Effector CD8-positive, alpha-beta T cell (primary cell): Measurements from ENCODE around the gene HOXB2.

ENCODE experiments used
- DNase-seq: peaks from one replicate; lab custom pipeline; 2025; lab: John Stamatoyannopoulos, UW

Gene HOXB2

DNA sequence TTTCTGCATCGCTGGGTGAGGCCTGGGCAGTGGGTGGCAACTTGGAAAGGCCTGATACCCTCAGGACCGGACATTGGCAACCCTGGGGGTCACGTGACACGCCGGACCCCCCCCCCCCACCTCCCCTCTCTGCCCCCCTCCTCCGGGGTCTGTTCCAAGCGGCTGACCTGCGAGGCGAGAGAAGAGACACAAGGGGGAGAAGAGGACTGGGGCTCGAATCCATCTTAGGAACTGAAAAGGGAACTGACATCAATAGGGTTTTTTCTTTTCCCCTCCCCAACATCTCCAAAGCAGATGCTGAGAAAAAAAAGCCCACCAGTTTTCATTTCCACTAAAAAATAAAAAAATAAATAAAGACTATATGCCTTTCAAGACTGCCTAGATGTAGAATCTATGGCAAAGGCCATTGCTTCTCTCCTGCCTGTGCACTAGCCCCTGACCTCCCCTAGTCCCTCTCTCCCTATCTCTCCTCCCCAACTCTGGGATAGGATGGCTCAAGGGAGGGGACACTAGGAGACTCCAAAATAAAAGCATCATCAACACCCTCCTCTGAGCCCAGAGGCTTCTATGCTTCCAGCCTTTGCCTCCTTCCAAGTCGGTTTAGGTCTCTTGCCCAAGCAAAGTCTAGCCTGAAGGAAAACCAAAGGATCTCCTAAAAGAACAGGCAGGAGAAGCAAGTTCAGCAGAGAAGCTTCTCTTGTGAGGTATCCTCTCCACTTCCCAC is 7.7 kb upstream of the HOXB2 start:
- no peak for DNase-seq

DNA sequence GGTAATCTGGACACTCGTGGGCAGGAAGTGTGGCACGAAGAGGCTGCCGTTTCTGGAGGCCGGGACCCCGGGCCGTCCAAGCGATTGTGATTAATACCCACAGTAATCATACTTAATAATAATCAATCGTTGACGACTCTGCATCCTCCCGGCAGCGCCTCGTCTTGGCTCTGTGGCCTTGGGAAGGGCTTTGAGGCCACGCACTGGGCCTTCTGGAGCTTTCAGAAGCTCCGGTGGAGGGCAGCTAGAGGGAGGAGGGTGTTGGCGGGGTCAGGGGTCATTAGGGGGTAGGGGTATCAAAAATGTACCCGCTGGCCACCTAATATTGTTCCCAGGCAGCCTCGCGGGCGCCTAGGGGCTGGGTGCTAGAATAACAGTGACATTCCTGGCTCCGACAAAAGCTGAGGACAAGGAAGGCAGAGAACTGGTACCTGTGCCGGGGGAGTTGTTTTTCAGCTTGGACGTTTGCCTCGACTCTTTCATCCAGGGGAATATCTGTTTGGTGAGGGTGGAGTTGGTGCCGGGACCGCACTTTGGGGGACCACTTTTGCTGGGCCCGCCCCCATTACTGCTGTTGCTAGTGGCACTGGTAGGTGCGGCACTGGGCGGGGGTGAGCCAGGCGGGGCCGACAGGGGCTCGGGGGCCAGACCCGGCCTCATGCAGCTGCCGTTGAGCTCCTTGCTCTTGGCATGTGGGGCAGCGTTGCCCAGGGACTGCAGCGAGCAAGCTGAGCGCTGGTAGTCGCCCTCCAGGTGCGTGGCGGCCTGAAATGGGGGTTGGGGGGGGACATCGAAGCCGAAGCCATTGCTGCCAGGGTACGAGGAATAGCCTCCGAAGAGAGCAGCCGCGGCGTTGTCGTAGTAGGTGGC is 6.9 kb upstream of the HOXB2 start:
- DNase-seq = no peak

DNA sequence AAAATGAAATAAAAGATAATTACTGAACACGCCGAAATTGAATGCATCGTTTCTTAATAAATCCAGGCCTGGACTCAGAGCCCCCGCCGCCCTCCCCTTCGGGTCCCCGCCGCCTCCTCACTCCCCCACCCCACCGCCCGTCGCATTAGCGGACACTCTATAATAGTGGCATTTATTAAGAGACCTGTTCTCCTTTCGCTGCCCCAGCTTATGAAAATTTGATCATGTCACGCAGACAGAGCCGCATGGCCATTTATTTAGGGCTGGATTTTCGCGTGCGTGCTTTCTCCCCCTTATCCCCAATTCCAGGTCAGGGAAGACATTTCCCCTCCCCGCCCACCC is 6.3 kb upstream of the HOXB2 start:
- no peak for DNase-seq

DNA sequence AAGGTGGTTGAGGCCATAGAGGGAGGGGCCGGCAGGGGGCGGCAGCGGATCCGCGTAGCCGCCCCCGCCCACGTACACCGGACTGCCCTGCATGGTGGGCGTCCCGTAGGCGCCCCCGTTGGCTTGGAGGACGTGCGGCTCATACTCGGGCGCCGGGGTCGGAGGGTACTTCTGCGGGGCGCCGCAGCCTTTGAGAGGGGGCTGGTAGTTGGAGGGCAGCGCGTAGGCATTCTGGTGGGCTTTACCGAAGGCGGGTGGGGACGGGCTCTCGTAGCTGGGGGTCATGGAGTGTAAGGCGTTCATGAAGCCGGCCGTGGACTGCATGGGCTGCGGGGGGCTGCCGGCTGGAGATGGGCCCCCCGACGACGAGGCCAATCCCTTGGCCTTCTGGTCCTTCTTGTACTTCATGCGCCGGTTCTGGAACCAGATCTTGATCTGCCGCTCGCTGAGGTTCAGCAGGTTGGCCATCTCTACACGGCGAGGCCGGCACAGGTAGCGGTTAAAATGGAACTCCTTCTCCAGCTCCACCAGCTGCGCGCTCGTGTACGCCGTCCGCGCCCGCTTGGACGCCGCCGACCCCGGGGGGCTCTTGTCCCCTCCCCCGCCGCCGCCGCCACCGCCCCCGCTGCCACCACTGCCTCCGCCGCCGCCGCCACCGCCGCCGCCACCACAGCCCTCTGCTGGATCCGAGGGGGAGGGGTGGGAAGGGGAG is 5.7 kb upstream of the HOXB2 start:
- DNase-seq = no peak

DNA sequence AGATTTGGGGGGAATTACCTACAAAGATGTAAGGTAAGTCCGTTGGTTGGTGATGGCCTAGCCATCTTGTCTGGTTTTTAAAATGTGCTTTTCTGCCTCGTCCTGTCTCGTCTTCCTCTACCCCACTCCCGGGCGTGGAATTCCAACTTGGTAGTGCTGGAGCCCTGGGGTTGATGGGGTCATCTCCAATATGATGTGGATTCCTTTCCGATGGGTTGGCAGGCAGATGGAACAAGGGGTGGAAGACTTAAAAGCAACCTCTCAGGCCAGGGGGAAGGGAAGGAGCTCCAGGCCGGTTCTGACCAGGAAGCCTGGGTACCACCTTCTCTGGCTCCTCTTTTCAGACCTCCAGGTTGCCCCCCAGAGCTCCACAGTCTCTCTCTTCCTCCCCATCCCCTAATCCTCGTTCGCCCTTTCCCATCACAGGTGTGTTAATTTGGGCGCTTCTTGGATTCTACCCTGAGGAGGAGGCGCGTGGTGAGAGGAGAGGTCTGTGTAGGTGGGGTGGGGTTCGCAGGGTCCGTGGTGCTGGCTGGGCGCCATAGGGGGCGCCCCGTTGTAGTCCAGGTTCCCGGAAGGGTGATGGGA is 5.1 kb upstream of the HOXB2 start:
- DNase-seq = no peak

DNA sequence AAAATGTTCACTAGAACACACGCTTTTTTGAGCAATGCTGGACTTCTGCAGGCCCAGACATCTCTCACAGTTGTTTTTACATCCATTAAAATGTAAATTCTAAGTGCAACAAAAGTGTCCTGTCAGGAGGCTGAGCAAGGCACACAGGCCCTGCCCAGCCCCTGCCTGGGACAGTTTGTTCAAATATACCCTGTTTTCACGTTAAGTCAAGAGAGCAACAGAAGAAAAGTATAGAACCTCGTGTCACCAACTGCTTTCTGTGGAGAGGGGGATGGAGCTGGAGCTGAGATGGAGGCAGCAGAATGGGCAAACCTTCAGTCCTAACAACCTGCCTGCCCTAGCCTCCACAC is 4.3 kb upstream of the HOXB2 start:
- no peak for DNase-seq

DNA sequence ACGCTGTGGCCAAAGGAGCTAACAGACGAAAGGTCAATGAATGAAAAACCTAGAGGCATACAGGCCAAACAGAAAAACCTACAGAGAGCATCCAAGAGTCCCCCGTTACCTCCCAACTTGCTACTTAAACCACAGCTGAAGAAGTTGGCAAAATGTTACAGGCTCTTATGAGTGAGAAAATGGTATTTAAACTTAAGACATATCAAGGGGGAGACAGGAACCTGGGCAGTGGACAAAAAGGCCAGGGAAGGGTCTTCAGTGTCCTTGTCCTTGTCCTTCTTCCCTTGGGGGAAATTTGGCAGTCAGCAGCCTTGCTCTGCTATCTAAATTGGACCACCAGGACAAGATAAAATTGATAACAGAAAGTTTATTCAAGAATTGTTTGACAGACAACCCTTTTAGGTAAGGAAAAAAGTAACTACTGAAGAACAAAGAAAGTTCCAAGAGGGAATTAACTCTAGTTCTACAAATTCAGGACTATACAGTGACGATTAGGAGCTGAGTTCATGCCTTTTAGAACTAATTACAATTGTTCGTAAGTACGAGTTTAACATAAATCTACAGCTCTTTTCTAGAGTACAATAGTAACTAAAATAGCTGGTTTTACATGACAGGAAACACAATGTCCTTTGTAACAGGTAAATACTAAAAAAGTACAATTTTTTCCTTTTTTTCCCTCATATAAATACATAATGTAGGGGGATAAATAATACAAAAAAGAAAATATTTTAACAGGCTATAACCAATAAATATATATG is 3.8 kb upstream of the HOXB2 start:
- no peak for DNase-seq

DNA sequence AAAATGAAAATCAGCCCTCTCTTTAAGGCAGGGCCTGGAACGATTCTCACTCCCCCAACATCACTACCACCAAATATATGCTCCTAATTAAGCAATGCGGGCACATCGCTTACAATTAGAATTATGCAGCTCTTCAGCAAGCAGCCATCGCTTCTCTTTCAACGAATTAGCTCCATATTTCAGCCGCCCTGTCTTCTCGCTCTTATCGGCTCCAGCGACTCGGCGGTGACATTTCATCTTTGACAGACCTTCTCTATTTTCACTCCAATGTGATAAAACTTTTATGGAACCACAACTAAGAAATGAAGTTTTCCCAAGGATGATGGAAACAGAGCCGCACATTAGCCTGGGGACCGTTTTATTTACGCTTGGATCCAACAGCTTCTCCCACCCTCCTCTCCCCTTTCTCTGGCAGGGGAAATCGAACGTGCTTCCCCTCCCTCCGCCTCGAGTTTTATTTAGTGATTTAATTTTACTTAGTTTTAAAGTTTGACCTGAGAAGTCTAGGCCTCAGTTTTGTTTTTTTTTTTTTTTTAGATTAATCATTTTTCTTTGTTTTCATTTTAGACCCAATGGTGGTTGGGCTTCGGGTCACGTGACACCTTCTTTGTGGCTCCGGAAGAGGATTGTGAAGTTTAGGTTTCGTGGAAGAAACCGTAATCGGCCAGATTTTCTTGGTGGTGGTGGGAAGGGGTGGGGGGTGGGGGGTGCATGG is 3.1 kb upstream of the HOXB2 start:
- no peak for DNase-seq

DNA sequence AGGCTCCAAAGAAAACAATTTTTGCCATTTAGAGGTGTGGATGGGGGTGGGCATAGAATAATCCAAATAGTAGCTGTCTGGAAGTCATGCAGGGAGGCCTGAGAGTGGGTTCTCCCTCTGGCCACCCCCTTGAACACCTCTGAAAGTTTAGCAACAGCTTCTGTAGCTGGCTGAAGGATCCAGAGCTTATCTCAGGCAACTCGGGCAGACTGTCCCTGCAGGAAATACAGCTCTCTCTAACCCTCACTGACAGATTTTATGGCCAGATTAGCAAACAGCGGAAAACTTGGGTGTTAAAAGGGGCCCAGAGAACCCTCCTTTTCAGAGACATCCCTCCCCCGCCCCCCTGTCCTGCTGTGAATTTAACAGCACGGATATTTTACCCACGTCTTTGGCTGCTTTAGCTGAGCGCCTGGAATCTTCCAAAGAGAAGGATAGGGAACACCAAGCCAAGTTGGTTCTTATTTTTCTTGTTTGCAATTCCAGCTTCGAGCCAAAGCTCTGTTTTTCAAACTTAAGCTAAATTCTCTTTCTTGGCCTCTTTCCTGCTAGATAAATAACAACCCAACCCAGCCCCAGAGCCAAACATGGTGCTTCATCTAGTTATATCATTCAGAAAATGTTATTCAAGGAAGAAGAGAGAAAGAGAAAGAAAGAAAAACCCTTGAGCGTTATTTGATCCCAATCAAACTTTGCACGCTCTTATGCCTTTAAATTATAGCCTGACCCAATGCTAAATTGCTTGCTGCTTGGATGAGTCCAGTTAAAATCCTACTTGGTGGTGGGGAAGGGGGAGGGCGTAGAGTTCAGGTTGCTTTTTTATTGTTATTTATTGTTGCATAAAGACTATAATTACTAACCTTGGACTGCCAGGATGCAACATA is 2.3 kb upstream of the HOXB2 start:
- no peak for DNase-seq

DNA sequence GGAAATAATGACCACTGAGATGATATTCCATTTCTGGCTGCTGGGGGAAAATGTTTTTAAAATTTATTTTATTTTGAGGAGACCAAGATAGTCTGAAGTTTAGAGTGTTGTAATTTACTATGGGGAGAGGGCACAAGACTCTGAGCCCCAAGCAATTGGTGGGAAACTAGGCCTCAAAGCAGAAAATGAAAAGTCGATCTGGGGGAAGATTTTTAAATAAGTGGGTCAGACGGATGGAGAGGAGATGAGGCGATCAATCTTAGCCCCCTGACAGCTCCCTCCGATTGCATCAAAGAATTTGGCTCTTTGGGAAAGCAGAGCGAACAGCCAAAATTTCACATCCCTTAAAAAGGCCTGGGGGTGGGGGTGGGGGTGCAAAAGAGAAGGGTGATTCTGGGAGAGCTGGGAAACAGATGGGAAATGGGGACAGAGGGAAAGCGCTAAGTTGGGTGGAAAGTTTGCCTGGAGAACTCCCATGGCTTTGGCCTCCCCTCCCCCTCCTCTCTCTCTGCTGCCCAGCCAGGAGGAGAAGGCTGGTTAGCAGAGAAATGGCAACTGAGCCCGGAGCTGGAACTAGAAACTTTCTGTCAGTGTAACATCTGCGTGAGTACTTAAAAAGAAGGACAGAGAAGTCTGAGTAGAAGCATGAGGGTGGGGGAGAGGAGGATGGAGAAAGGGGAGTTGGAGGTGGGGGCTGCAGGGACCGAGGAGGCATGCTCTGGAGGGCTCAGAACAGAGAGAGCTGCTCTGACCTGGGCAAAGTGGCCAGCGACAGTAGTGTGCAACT is 1.4 kb upstream of the HOXB2 start:
- DNase-seq = no peak

DNA sequence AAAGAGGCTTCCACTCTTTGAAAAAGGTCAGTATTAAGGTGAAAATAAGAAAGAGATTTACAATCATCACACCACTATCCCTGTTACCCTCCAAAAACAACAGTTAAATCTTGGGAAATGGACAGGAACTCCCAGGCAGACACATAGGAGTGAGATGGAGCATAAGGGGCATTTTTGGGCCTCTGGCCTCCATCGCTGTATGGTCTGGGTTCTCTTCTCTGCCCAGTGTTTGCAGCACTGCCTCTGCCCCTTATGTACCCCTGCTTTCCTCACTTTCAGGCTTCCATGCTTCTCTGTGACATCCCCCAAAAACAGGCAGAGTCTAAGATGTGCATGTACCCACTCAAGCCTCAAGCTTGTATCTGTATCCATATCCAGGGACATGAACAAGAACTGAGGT is 630 bp upstream of the HOXB2 start:
- no peak for DNase-seq

DNA sequence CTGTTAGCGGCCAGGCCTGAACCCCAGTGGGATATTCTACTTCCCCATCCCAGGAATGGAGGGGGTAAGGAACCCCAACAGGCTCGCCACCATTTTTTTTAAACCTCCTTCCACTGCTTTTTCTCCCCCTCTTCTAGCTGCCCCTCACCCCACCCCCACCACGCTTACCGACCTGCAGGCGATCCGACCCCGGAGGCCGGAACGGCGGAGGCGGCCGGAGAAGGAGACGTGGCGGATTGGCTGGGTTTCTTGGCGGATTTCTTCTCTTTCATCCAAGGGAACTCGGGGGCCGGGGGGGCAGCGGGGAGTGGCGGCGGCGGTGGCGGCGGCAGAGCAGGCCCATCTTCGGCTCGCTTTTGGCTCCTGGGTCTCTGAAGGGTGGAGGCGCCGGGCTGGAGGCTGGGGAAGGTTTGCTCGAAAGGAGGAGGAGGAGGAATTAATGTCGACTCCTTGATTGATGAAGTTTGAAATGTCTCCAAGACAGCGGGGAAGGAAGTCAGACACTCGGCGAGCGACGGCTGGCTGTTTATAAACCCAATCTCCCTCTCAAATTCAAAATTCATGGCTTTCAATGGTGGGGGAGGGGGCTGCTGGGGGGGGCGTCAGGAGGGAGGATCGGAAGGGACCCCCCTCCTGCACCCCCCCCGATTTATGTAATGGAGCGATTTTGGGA is 424 bp downstream of the HOXB2 start:
- peak; percentile 20 for DNase-seq

DNA sequence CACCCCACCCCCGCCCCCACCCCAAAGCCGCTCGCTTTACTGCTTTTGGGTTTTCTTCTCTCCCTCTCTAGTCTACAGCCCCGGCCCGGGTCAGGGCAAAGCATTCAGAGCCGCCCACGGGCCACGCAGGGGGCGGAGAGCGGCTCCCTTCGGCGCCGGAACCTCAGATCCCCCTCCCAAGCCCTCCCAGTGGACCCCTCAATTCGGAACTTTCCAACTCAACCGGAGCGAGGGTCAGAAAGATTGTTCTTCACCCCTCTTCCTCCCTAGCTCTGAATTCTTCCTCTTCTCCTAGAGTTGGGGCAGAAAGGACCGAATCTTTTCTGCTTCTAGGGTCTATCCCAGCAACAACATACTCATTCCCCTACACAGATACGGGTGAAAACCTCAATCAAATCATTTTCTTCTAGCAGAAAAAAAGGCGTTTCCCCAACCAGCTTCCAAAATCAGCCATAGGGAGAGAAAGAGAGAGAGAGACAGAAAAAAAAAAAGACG is 1.0 kb downstream of the HOXB2 start:
- no peak for DNase-seq

DNA sequence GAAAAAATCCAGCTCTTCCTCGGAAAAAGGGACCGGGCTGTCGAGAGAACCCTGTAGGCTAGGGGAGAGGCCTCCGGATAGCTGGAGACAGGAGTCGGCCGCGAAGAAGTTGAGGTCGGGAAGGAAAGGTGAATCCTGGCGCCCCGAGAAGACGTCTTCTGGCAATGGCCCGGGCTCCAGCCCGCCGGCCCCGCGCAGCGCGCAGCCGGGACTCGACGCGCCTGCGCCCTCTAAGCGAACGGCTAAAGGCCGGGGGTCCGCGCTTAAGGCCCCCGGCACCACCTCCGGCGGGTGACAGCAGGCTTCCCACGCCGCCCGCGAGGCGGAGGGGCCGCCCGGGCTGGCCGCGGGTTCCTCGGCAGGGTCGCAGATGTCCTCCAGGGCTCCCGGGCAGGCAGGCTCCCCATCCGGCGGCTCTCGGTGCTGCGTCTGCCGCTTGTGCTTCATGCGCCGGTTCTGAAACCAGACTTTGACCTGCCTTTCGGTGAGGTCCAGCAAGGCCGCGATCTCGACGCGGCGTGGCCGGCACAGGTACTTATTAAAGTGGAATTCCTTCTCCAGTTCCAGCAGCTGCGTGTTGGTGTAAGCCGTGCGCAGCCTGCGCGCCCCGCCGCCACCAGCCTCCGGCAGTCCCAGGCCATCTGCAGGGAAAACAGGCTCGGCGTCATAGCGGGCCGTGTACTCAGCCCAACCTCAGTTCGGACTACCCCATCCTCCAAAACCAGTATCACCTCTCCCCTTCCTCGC is 1.6 kb downstream of the HOXB2 start:
- peak; percentile 30 for DNase-seq

DNA sequence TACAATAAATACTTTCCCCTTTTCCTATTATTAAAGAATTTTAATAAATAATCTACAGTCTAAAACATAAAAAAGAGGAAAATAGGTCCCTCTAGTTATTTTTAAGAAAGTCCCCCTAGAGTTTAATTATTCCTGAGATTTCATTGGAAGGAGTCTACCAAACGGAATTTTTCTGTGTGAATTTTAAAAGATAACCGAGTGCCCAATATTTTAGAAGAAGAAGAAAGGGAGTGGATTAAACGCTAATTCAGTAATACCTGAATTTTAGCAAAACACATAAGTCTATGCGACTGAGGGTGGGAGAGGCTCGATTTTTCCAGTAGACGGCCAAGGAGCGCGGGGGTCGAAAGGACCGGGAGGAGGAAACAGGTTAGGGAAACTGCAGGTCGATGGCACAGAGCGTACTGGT is 2.2 kb downstream of the HOXB2 start:
- no peak for DNase-seq

DNA sequence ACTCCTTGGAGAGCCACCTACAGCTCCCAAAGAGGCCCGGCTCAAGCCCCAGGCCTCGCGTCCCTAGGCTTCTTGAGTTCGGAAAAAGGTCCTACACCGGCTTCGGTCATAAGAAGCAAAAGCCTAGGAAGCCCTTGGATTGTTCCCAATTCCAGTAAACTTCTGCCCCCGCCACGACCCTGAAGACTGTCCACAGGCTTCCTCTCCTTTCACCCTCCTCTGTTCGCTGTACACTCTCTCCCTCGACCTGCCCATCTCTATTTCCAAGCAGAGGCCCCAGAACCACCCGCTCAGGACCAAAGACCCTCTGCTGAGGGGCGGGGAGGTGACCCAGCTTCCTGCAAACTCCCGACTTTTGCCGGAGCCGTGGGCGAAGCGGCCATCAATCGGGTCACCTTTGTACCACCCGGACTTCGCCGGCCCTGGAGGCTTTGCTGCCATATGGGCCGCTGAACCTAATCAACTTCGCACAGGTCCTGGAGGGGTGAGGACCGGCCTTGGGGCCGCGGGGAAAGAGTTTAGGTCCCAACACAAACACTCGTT is 2.7 kb downstream of the HOXB2 start:
- no peak for DNase-seq

DNA sequence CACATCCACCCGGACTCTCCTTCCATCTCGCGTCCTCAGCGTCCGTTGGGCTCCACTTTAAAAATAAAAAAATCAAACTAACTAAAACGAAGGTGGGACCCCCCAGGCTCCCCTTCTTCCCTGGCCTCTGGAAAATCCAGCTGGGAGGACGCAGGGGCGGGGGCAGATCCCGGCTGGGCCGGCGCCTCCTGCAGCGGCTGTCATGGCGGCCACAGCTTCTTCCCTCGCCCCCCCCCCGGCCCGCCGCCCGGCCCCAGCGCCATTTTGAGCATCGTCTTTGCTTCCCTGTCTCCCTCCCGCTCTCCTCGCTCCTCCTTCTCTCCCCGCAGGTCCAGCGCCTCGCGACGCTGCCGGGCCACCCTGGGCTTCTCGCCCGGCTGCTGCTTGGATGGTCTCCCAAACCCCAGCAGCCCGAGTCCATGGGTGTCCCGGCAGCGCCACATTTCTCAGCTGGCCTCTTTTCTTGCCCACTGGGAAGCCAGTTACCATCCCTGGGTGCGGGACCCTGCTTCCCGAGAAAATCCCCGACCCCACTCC is 3.3 kb downstream of the HOXB2 start:
- peak; percentile 25 for DNase-seq
